SK-N-SH treated with all-trans-retinoic acid at 6 μM for 48 hours (cell line): ENCODE data around the gene MACROD1.

Source experiments
- ATAC-seq: fragments of 200-7000 bp; cut with Tn5 transposase; 3 replicates; pipeline ENCODE4 v1.9.1; 2020; ENCODE audit warnings: mild to moderate bottlenecking, moderate library complexity
- ARNTL ChIP-seq: fragments of 450-650 bp; formaldehyde crosslinking; IDR thresholded peaks from 2 replicates; pipeline ENCODE4 v1.5.0; 2020; ENCODE audit warnings: low read depth, mild to moderate bottlenecking, moderate library complexity, borderline replicate concordance
- BACH2 ChIP-seq: fragments of 250-450 bp; sonication (Bioruptor Pico); IDR thresholded peaks from 2 replicates; pipeline ENCODE4 v1.9.0; 2021; ENCODE audit warnings: mild to moderate bottlenecking, borderline replicate concordance
- CSDC2 ChIP-seq: fragments of 250-450 bp; sonication (Bioruptor Pico); IDR thresholded peaks from 2 replicates; pipeline ENCODE4 v1.5.0; 2020; ENCODE audit warnings: mild to moderate bottlenecking, moderate library complexity
- GLIS3 ChIP-seq: fragments of 250-450 bp; sonication (Bioruptor Pico); IDR thresholded peaks from 2 replicates; pipeline ENCODE4 v1.5.0; 2020; ENCODE audit warnings: mild to moderate bottlenecking, moderate library complexity
- OSR1 ChIP-seq: fragments of 250-450 bp; sonication (Bioruptor Pico); IDR thresholded peaks from 2 replicates; pipeline ENCODE4 v1.8.0; 2022; ENCODE audit warnings: moderate library complexity, mild to moderate bottlenecking, inconsistent platforms
- PPARA ChIP-seq: fragments of 250-450 bp; sonication (Bioruptor Pico); IDR thresholded peaks from 2 replicates; pipeline ENCODE4 v1.5.0; 2020; ENCODE audit warnings: mild to moderate bottlenecking, borderline replicate concordance
- SNAI2 ChIP-seq: fragments of 250-450 bp; sonication (Bioruptor Pico); IDR thresholded peaks from 2 replicates; pipeline ENCODE4 v1.5.0; 2020; ENCODE audit warnings: mild to moderate bottlenecking, moderate library complexity
- TCF4 ChIP-seq: fragments of 250-450 bp; sonication (Bioruptor Pico); IDR thresholded peaks from 2 replicates; pipeline ENCODE4 v1.8.0; 2021; ENCODE audit warnings: mild to moderate bottlenecking, moderate library complexity, borderline replicate concordance
- TOX ChIP-seq: fragments of 250-450 bp; sonication (Bioruptor Pico); IDR thresholded peaks from 2 replicates; pipeline ENCODE4 v1.8.0; 2021; ENCODE audit warnings: mild to moderate bottlenecking, moderate library complexity, borderline replicate concordance
- ZC3H10 ChIP-seq: fragments of 250-450 bp; sonication (Bioruptor Pico); IDR thresholded peaks from 2 replicates; pipeline ENCODE4 v1.5.1; 2021; ENCODE audit warnings: mild to moderate bottlenecking, moderate library complexity
- ZFP3 ChIP-seq: fragments of 250-450 bp; sonication (Bioruptor Pico); IDR thresholded peaks from 2 replicates; pipeline ENCODE4 v1.5.0; 2020; ENCODE audit warnings: mild to moderate bottlenecking, moderate library complexity
- ZFP30 ChIP-seq: fragments of 450-650 bp; formaldehyde crosslinking; IDR thresholded peaks from 2 replicates; pipeline ENCODE4 v1.5.0; 2022; ENCODE audit warnings: mild to moderate bottlenecking, moderate library complexity
- ZNF70 ChIP-seq: fragments of 450-650 bp; formaldehyde crosslinking; IDR thresholded peaks from 2 replicates; pipeline ENCODE4 v1.5.0; 2020; ENCODE audit warnings: mild to moderate bottlenecking, moderate library complexity
- ZNF8 ChIP-seq: fragments of 450-650 bp; formaldehyde crosslinking; IDR thresholded peaks from 2 replicates; pipeline ENCODE4 v1.5.0; 2020; ENCODE audit warnings: mild to moderate bottlenecking, moderate library complexity
- TF ChIP-seq, protein P1 (sequence below): fragments of 250-450 bp; sonication (Bioruptor Pico); IDR thresholded peaks from 2 replicates; pipeline ENCODE4 v1.5.0; 2020; ENCODE audit warnings: mild to moderate bottlenecking, moderate library complexity
- TF ChIP-seq, protein P2 (sequence below): fragments of 250-450 bp; sonication (Bioruptor Pico); IDR thresholded peaks from 2 replicates; pipeline ENCODE4 v1.8.0; 2020; ENCODE audit warnings: mild to moderate bottlenecking, moderate library complexity, borderline replicate concordance
- TF ChIP-seq, protein P3 (sequence below): fragments of 250-450 bp; sonication (Bioruptor Pico); IDR thresholded peaks from 2 replicates; pipeline ENCODE4 v1.5.1; 2021; ENCODE audit warnings: mild to moderate bottlenecking, moderate library complexity
- TF ChIP-seq, protein P4 (sequence below): fragments of 250-450 bp; sonication (Bioruptor Pico); IDR thresholded peaks from 2 replicates; pipeline ENCODE4 v1.8.0; 2021; ENCODE audit warnings: low read depth, mild to moderate bottlenecking, moderate library complexity, borderline replicate concordance

Gene MACROD1

DNA sequence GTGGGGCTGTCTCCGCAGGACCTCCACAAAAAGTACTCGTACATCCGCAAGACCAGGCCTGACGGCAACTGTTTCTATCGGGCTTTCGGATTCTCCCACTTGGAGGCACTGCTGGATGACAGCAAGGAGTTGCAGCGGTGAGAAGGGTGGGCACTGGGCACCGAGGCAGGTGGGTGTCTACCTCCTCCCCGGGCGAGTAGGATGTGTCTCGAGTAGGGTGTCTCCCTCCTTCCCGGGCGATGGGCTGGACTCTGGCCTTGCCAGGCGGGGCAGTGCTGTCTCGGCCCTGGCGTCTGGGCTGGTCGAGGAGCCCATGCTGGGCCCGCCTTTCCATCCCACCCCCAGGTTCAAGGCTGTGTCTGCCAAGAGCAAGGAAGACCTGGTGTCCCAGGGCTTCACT, 169.4 kb downstream of the MACROD1 start:
- ATAC-seq = no peak
- no peak for TF ChIP-seq SNAI2 (CRISPR knock-in tag)
- TF ChIP-seq GLIS3 (CRISPR knock-in tag) = no peak
- TF ChIP-seq, protein P1, sequence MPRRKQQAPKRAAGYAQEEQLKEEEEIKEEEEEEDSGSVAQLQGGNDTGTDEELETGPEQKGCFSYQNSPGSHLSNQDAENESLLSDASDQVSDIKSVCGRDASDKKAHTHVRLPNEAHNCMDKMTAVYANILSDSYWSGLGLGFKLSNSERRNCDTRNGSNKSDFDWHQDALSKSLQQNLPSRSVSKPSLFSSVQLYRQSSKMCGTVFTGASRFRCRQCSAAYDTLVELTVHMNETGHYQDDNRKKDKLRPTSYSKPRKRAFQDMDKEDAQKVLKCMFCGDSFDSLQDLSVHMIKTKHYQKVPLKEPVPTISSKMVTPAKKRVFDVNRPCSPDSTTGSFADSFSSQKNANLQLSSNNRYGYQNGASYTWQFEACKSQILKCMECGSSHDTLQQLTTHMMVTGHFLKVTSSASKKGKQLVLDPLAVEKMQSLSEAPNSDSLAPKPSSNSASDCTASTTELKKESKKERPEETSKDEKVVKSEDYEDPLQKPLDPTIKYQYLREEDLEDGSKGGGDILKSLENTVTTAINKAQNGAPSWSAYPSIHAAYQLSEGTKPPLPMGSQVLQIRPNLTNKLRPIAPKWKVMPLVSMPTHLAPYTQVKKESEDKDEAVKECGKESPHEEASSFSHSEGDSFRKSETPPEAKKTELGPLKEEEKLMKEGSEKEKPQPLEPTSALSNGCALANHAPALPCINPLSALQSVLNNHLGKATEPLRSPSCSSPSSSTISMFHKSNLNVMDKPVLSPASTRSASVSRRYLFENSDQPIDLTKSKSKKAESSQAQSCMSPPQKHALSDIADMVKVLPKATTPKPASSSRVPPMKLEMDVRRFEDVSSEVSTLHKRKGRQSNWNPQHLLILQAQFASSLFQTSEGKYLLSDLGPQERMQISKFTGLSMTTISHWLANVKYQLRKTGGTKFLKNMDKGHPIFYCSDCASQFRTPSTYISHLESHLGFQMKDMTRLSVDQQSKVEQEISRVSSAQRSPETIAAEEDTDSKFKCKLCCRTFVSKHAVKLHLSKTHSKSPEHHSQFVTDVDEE (CRISPR knock-in tag) = no peak
- no peak for TF ChIP-seq TCF4 (CRISPR knock-in tag)
- TF ChIP-seq, protein P2, sequence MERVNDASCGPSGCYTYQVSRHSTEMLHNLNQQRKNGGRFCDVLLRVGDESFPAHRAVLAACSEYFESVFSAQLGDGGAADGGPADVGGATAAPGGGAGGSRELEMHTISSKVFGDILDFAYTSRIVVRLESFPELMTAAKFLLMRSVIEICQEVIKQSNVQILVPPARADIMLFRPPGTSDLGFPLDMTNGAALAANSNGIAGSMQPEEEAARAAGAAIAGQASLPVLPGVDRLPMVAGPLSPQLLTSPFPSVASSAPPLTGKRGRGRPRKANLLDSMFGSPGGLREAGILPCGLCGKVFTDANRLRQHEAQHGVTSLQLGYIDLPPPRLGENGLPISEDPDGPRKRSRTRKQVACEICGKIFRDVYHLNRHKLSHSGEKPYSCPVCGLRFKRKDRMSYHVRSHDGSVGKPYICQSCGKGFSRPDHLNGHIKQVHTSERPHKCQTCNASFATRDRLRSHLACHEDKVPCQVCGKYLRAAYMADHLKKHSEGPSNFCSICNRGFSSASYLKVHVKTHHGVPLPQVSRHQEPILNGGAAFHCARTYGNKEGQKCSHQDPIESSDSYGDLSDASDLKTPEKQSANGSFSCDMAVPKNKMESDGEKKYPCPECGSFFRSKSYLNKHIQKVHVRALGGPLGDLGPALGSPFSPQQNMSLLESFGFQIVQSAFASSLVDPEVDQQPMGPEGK (CRISPR knock-in tag) = no peak
- no peak for TF ChIP-seq ZFP3 (CRISPR knock-in tag)
- TF ChIP-seq BACH2 (CRISPR knock-in tag) = no peak
- TF ChIP-seq, protein P3, sequence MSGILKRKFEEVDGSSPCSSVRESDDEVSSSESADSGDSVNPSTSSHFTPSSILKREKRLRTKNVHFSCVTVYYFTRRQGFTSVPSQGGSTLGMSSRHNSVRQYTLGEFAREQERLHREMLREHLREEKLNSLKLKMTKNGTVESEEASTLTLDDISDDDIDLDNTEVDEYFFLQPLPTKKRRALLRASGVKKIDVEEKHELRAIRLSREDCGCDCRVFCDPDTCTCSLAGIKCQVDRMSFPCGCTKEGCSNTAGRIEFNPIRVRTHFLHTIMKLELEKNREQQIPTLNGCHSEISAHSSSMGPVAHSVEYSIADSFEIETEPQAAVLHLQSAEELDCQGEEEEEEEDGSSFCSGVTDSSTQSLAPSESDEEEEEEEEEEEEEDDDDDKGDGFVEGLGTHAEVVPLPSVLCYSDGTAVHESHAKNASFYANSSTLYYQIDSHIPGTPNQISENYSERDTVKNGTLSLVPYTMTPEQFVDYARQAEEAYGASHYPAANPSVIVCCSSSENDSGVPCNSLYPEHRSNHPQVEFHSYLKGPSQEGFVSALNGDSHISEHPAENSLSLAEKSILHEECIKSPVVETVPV = no peak
- no peak for TF ChIP-seq CSDC2 (CRISPR knock-in tag)

DNA sequence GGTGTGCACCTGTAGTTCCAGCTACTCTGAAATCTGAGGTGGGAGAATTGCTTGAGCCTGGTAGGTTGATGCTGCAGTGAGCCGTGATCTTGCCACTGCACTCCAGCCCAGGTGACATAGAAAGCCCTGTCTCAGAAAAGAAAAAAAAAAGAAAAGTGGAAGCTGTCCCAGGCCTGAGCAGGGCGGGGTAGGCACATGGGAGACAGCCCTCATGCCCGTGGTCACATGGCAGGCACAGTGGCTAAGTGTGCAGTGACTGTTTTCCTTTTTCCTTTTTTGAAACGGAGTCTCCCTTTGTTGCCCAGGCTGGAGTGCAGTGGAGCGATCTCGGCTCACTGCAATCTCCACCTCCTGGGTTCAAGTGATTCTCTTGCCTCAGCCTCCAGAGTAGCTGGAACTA, 171.9 kb downstream of the MACROD1 start:
- no peak for ATAC-seq
- no peak for TF ChIP-seq ZNF8 (CRISPR knock-in tag)
- no peak for TF ChIP-seq ZNF70
- TF ChIP-seq ARNTL (CRISPR knock-in tag) = no peak
- TF ChIP-seq, protein P2 (CRISPR knock-in tag) = no peak
- TF ChIP-seq CSDC2 (CRISPR knock-in tag) = no peak
- TF ChIP-seq ZFP3 (CRISPR knock-in tag) = no peak
- no peak for TF ChIP-seq TOX (CRISPR knock-in tag)
- TF ChIP-seq, protein P3 = no peak
- TF ChIP-seq, protein P4, sequence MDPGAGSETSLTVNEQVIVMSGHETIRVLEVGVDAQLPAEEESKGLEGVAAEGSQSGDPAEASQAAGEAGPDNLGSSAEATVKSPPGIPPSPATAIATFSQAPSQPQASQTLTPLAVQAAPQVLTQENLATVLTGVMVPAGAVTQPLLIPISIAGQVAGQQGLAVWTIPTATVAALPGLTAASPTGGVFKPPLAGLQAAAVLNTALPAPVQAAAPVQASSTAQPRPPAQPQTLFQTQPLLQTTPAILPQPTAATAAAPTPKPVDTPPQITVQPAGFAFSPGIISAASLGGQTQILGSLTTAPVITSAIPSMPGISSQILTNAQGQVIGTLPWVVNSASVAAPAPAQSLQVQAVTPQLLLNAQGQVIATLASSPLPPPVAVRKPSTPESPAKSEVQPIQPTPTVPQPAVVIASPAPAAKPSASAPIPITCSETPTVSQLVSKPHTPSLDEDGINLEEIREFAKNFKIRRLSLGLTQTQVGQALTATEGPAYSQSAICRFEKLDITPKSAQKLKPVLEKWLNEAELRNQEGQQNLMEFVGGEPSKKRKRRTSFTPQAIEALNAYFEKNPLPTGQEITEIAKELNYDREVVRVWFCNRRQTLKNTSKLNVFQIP (CRISPR knock-in tag) = no peak
- no peak for TF ChIP-seq OSR1 (CRISPR knock-in tag)
- no peak for TF ChIP-seq ZC3H10 (CRISPR knock-in tag)
- no peak for TF ChIP-seq PPARA (CRISPR knock-in tag)

DNA sequence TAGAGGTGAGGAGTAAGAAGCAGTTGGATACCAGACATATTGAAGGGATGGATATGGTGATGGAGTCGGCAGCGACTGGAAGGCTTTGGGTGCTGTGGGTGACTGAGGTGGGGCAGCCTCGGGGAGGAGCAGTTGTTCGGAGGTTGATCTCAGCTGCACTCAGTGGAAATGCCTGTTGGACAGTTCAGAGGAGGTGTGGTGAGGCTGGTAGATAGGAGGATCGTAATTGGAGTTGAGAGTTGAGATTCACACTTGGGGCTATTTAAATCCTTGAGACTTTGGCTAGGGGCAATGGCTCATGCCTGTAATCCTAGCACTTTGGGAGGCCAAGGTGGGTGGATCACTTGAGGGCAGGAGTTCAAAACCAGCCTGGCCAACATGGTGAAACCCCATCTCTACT, 172.8 kb downstream of the MACROD1 start:
- no peak for TF ChIP-seq ZFP30 (CRISPR knock-in tag)
- ATAC-seq = no peak
